ENCODE results near the gene TCF4. TPM values are rescaled to one million over a fixed set of nuclear protein-coding genes. Genes with fewer than 3 reads are reported as not detected.

TCF4 gene
- total RNA-seq, 6 experiments from 2014 or later = 50.4 to 71.1 (median 59.0) TPM

DNA sequence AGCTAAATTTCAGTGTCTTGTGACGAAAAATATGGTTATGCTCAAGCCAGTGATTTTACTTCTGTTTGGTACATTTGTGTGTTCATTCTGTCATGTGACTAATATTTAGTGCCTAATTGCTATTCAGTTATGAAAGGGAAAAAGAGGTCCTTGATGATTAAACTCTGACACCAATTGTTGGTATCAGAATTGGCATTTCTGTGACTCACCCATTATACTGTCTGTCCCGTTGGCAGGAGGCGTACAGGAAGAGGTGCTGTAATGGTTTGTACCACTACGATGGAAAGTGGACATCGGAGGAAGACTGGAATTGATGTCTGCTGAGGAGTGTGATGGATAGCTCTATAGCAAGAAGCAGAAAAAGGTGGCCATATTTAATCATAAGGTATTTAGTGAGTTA, 318.4 kb downstream of the TCF4 start:
- Mint-ChIP-seq H3K4me3 (no peak overlapping the region; the same call in 1 of the 2 replicates), H3K9me3 (no peaks in the 10 kb centered on the region), H3K27ac (no peak overlapping the region), H3K4me1 (ENCODE audit: low read depth) (peaks cover 88% of the 10 kb centered on the region), H3K36me3 (ENCODE audit: low read depth) (peaks cover 64% of the 10 kb centered on the region), H3K27me3 (ENCODE audit: insufficient read depth) (no peaks in the 10 kb centered on the region)
- no peak for TF ChIP-seq CTCF (IDR thresholded peaks at IDR 0.05)
- no peak for DNase-seq

DNA sequence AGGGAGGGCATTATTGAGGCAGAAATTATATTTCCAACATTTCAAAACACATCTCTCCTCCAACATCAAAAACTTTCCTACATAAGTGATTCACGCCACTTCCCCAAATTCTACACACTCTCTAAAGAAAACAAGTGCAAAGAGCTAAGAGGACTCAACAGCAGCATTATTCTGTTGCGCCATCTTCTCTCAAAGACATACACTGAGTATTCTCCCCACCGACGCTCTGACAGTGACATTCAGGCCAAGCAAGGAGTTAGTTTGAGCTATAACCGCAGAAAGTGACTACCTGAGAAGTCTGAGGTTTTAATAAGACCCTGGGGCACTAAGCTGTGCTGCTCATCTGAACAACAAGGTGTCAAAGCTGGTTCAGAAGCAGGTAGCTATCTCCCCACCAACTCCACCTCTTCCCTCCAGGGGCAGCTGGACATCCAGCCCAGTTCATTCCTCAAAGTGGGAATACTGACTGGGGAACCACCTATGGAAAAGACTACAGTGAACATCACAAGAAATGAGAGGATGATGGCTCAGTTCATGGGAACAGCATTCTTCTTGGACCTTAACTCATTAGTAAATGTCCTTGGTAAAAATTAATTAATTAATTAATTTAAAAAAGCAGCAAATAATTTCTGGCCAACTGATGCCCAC, 319.2 kb downstream of the TCF4 start:
- no peaks in the 10 kb centered on the region for H3K27me3 Mint-ChIP-seq (ENCODE audit: insufficient read depth)
- peaks cover 88% of the 10 kb centered on the region for H3K4me1 Mint-ChIP-seq (ENCODE audit: low read depth)

DNA sequence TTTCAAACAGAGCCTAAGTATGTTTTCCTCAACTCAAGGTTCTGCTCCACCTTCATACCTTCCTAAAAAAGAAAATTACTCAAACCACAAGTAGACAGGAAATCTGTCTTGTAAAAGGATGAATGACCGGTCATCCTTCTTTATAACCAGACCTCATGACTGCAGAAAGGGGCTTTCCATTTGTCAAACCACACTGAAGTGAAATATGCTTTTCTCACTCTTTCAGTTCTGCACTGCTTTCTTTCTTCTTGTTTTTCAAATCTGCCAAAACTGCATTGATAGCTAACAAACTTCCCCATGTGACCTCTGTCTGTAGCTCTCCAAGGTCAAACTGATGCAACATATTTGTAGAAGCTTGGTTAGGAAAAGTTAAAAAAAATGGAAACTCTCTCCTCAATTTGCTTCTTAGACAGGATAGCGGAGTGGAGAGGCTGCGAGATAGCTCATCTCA, 319.8 kb downstream of the TCF4 start:
- no peak for DNase-seq
- no peak for TF ChIP-seq CTCF (IDR thresholded peaks at IDR 0.05)
- Mint-ChIP-seq H3K4me3 (peak overlapping the region; percentile 33; the same call in 1 of the 2 replicates), H3K9me3 (no peaks in the 10 kb centered on the region), H3K27ac (peak overlapping the region; percentile 64), H3K4me1 (ENCODE audit: low read depth) (peaks cover 82% of the 10 kb centered on the region), H3K27me3 (ENCODE audit: insufficient read depth) (no peaks in the 10 kb centered on the region), H3K36me3 (ENCODE audit: low read depth) (peaks cover 55% of the 10 kb centered on the region)

More for the DNA sequence above, 319.2 kb downstream of the TCF4 start:
- Mint-ChIP-seq H3K36me3 (ENCODE audit: low read depth) (peaks cover 58% of the 10 kb centered on the region), H3K4me3 (no peak overlapping the region), H3K27ac (no peak overlapping the region), H3K9me3 (no peaks in the 10 kb centered on the region)
- no peak for TF ChIP-seq CTCF (IDR thresholded peaks at IDR 0.05)
- no peak for DNase-seq

DNA sequence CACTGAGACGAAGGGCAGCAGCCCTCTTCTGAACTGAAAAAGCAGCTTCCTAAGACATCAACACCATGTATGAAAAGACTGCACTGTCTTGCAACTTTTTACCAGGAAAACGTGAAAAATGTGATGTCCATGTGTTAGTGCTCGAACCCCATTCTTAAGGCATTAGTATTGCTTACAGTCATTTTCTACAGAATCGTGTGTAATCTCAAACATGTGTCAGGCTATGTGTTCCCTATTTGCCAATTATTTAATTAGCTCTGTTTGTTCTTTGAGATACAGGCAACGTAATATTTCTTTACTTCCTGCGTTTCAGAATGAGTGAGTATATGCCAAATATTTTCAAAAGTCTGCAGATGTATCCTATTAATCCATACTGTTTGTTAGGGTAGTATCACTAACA, 321.0 kb downstream of the TCF4 start:
- peak; percentile 55 for DNase-seq
- peaks cover 71% of the 10 kb centered on the region for H3K4me1 Mint-ChIP-seq (ENCODE audit: low read depth)
- H3K27ac Mint-ChIP-seq = peak overlapping the region; percentile 89
- H3K4me3 Mint-ChIP-seq = peak overlapping the region; percentile 68
- H3K36me3 Mint-ChIP-seq (ENCODE audit: low read depth) = peaks cover 59% of the 10 kb centered on the region
- TF ChIP-seq CTCF (IDR thresholded peaks at IDR 0.05) = no peak
- no peaks in the 10 kb centered on the region for H3K27me3 Mint-ChIP-seq (ENCODE audit: insufficient read depth)
- H3K9me3 Mint-ChIP-seq = no peaks in the 10 kb centered on the region

DNA sequence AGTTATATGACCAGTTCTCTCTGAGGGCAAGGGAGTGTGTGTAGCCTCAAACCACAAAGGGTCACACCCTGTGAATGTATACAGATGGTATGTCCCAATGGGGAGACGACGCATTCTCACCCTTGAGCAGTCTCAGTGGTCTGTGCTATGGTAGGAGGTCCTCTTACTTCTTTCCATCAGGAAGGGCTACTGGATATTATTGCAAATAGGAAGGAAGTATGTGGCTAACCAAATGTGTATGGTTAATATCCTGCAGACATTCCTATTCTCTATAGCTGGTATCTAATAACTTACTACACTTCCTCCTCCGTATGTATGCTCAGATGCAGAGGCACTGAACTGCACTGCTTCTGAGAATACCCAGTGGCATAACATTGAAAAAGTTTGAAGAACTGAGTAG, 322.0 kb downstream of the TCF4 start:
- peak; percentile 78 for DNase-seq
- Mint-ChIP-seq H3K27me3 (ENCODE audit: insufficient read depth) (no peaks in the 10 kb centered on the region), H3K27ac (peak overlapping the region; percentile 89), H3K4me1 (ENCODE audit: low read depth) (peaks cover 62% of the 10 kb centered on the region), H3K4me3 (peak overlapping the region; percentile 68; the same call in 1 of the 2 replicates), H3K36me3 (ENCODE audit: low read depth) (peaks cover 50% of the 10 kb centered on the region), H3K9me3 (no peaks in the 10 kb centered on the region)
- no peak for TF ChIP-seq CTCF (IDR thresholded peaks at IDR 0.05)

All from HFFc6 (cell line).